HEK293T (cell line): ENCODE results near the gene HOPX.

ENCODE experiments used
- CTCF ChIA-PET: fragments of 350-600 bp; formaldehyde crosslinking; extraction: SDS; loops from one replicate; lab custom pipeline; 2021; ENCODE audit warnings: antibody characterized with exemption, inconsistent platforms; lab: Yijun Ruan, JAX
- POLR2A ChIA-PET: fragments of 350-600 bp; formaldehyde crosslinking; extraction: SDS; loops from one replicate; lab custom pipeline; 2020; ENCODE audit warnings: antibody characterized with exemption, inconsistent platforms; lab: Yijun Ruan, JAX
- DNase-seq: peaks from one replicate; pipeline ENCODE4 v3.0.0; 2012; ENCODE audit warnings: mixed read lengths; ENCODE audit errors: extremely low spot score
- ARNT ChIP-seq: fragments of 450-650 bp; IDR thresholded peaks from 2 replicates; pipeline ENCODE4 v1.6.1; 2017; ENCODE audit warnings: mild to moderate bottlenecking
- BHLHE40 ChIP-seq: fragments of 450-650 bp; IDR thresholded peaks from 2 replicates; pipeline ENCODE4 v1.6.1; 2016; ENCODE audit warnings: mild to moderate bottlenecking, moderate library complexity, borderline replicate concordance
- CTBP1 ChIP-seq: fragments of 450-650 bp; IDR thresholded peaks from 2 replicates; pipeline ENCODE4 v1.6.1; 2016; ENCODE audit warnings: borderline replicate concordance
- ELF4 ChIP-seq: fragments of 450-650 bp; IDR thresholded peaks from 2 replicates; pipeline ENCODE4 v1.6.1; 2017; ENCODE audit warnings: antibody characterized with exemption
- FOXA1 ChIP-seq: fragments of 450-650 bp; IDR thresholded peaks from 2 replicates; pipeline ENCODE4 v1.6.1; 2016; ENCODE audit warnings: mild to moderate bottlenecking
- FOXK2 ChIP-seq: fragments of 450-650 bp; IDR thresholded peaks from 2 replicates; pipeline ENCODE4 v1.6.1; 2016; ENCODE audit warnings: mild to moderate bottlenecking
- FOXM1 ChIP-seq: fragments of 450-650 bp; IDR thresholded peaks from 2 replicates; pipeline ENCODE4 v1.6.1; 2017; ENCODE audit warnings: mild to moderate bottlenecking, borderline replicate concordance
- HDGF ChIP-seq: fragments of 450-650 bp; IDR thresholded peaks from 2 replicates; pipeline ENCODE4 v1.6.1; 2017; ENCODE audit warnings: antibody characterized with exemption, borderline replicate concordance
- L3MBTL2 ChIP-seq: fragments of 450-650 bp; conservative IDR thresholded peaks from 2 replicates; pipeline ENCODE4 v1.6.1; 2016; ENCODE audit warnings: mild to moderate bottlenecking
- LEF1 ChIP-seq: fragments of 450-650 bp; IDR thresholded peaks from 2 replicates; pipeline ENCODE4 v1.6.1; 2017; ENCODE audit warnings: mild to moderate bottlenecking, borderline replicate concordance
- NFRKB ChIP-seq: fragments of 450-650 bp; IDR thresholded peaks from 2 replicates; pipeline ENCODE4 v1.6.1; 2016; ENCODE audit warnings: mild to moderate bottlenecking, moderate library complexity
- SP1 ChIP-seq: fragments of 450-650 bp; IDR thresholded peaks from 2 replicates; pipeline ENCODE4 v1.6.1; 2017
- SUZ12 ChIP-seq: fragments of 450-650 bp; IDR thresholded peaks from 2 replicates; pipeline ENCODE4 v1.6.1; 2016; ENCODE audit warnings: mild to moderate bottlenecking
- TARDBP ChIP-seq: fragments of 450-650 bp; IDR thresholded peaks from 2 replicates; pipeline ENCODE4 v1.6.1; 2016
- ZNF384 ChIP-seq: fragments of 450-650 bp; IDR thresholded peaks from 2 replicates; pipeline ENCODE4 v1.6.1; 2016
- TF ChIP-seq, protein P1 (sequence below): fragments of 450-650 bp; IDR thresholded peaks from 2 replicates; pipeline ENCODE4 v1.6.1; 2016

HOPX gene

DNA sequence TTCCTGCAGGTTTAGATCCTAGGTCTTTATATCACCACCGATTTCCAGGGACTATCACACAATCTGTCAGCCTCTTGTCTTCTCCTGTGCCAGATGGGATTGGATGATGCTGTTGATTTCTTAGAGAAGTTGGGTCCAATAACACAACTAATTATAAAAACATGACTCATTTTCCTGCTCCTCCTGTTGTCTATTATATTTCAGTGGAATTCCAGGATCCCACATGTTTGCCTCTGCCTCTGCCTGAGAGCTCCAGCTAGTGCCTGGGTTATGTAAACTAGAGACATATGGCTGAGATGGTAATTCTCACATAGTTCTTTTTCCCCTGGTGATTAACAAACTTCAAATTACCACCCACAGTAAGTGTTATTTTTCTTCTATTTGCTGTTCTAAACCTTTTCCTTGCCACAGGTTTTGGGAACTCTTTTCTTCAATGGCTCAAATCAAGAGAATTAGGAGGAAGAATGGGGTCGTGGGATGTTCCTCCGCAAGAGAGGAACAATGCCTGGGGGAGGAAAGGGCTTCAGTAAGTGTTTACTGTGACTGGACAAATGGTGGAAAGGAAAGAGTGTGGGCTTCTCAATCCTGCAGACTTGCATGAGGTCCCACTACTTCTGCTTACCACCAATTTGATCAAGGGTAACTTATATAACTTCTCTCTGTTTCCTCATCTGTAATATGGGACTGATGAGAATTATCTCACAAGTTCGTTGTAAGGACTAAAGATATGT, 3.4 kb upstream of the HOPX start:
- no peak for TF ChIP-seq FOXM1
- no peak for TF ChIP-seq ARNT
- no peak for TF ChIP-seq TARDBP
- no peak for TF ChIP-seq SUZ12
- no peak for TF ChIP-seq CTBP1
- TF ChIP-seq LEF1: no peak
- TF ChIP-seq BHLHE40: no peak
- TF ChIP-seq HDGF: no peak
- TF ChIP-seq ZNF384: no peak
- ChIA-PET CTCF (no interaction called here), POLR2A (no interaction called here)
- no peak for DNase-seq

DNA sequence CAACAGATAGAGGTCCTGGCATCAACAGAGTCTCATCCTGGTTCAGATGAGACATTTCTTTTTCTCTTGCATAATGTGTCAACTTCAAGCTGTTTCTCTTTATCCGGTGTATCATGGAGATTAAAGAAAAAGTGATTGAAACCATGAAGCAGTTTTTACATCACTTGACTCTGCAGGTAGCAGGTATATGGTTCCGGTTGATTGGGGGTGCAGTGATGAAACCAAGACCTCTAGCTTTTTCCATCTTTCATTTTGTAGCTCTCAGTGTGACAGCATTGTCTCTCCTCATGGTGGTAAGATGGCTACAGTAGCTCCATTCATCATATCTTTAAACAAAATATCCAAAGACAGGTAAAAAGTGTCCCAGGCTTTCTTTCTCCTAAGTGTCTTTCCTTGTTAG, 2.4 kb upstream of the HOPX start:
- no peak for TF ChIP-seq SUZ12
- TF ChIP-seq BHLHE40: no peak
- no peak for TF ChIP-seq TARDBP
- TF ChIP-seq CTBP1: no peak
- no peak for TF ChIP-seq ARNT
- TF ChIP-seq ELF4: no peak
- no peak for TF ChIP-seq LEF1
- no peak for TF ChIP-seq FOXK2
- no peak for TF ChIP-seq FOXA1
- no peak for TF ChIP-seq ZNF384
- TF ChIP-seq SP1: no peak
- no peak for TF ChIP-seq FOXM1
- POLR2A ChIA-PET: no interaction called here
- CTCF ChIA-PET: no interaction called here
- no peak for DNase-seq

DNA sequence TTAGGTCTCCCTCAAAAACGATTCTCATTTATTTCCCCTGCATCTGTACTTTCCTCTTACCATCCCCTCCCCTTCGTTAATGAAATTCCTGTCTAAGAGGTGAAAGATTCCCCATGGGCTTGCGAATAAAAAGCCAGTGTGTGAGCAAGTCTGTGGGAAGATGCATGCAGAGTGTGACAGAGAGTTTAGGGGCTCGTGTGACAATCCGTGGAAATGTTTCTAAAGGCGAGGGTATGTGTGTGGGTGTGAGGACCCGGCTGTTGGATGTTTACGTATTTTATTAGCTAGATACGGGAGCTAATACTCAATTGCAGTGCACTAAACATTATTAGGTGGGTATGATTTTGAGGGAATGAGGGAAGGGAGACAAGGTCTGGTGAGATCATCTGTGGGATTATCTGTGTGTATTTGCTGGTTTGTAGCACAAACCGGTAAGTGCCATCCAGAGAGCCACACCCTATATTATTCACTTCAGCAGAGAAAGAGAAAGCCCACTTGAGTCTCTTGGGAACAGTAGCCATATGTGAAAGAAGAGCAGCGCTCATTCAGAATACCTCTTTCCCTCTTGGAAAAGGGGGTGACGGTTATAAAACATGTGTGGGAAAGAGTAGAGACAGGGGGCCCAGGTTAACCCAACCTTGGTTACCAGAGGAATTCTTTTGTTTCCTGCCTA, 893 bp upstream of the HOPX start:
- ChIA-PET CTCF (no interaction called here), POLR2A (no interaction called here)
- DNase-seq: no peak
- TF ChIP-seq FOXM1: no peak
- TF ChIP-seq CTBP1: no peak
- TF ChIP-seq HDGF: no peak
- TF ChIP-seq BHLHE40: no peak
- TF ChIP-seq LEF1: no peak
- TF ChIP-seq L3MBTL2: no peak
- no peak for TF ChIP-seq ZNF384
- TF ChIP-seq, protein P1, sequence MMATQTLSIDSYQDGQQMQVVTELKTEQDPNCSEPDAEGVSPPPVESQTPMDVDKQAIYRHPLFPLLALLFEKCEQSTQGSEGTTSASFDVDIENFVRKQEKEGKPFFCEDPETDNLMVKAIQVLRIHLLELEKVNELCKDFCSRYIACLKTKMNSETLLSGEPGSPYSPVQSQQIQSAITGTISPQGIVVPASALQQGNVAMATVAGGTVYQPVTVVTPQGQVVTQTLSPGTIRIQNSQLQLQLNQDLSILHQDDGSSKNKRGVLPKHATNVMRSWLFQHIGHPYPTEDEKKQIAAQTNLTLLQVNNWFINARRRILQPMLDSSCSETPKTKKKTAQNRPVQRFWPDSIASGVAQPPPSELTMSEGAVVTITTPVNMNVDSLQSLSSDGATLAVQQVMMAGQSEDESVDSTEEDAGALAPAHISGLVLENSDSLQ: no peak
- no peak for TF ChIP-seq FOXK2
- no peak for TF ChIP-seq TARDBP
- no peak for TF ChIP-seq SP1

DNA sequence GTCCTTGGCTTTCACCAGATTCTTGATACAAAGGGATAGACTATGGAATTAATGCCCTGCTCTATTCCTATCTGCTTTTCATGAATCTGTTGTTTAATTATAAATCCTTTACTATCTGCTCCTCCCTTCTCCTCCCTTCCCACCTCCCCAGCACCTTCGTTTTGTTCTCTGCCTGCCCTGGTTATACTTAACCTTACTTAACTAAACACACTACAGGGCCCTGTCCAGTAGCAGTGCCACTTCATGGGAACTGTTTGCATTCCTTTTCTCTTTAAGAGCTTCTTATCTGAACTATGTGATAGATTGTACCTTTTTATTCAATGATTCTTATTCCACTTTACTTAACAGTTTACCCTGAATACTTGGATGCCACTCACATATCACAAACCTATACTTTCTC, 830 bp downstream of the HOPX start:
- no peak for DNase-seq
- POLR2A ChIA-PET: no interaction called here
- CTCF ChIA-PET: no interaction called here
- TF ChIP-seq LEF1: no peak
- no peak for TF ChIP-seq BHLHE40
- no peak for TF ChIP-seq ARNT
- no peak for TF ChIP-seq CTBP1
- no peak for TF ChIP-seq L3MBTL2
- no peak for TF ChIP-seq FOXA1
- no peak for TF ChIP-seq HDGF
- no peak for TF ChIP-seq TARDBP
- no peak for TF ChIP-seq ZNF384
- TF ChIP-seq FOXM1: no peak

DNA sequence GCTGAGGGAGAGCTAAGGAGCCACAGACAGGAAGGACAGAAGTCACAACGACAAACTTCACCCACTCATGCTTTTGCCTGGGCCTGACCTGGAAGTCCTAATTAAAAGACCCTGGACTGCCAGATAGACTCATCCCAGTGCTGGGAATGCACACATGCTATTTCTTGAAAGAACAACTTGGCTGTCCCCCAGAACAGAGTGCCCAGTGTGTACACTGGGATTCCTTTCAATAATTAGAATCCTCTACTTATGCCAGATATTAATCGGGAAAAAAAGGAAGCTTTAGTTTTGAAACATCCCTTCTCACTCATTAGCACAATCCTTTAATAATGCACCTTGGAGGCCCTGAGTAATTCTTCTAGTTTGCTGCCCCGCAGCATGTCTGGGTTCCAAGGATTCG, 3.4 kb downstream of the HOPX start:
- DNase-seq: no peak
- TF ChIP-seq NFRKB (no peak), CTBP1 (no peak), FOXA1 (no peak), FOXM1 (no peak), ARNT (no peak), LEF1 (no peak), ELF4 (no peak)
- CTCF ChIA-PET: no interaction called here
- POLR2A ChIA-PET: no interaction called here

DNA sequence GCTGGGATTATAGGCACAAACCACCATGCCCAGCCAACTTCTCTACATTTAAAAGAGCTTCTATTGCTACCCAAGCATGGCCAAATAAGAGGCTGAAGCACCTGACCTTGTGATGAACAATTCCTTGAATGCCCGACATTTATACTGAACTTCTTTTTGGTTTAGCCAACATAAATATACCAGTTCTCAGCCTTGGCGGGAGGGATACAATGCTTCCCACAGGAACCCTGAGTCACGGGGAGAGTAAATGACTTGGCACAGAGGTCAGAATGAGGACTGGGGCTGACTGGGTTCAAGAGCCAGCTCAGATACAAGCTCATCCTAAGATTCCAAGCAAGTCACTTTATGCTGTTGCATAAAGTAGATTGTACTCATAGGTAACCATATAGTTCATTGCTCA, 6.1 kb downstream of the HOPX start:
- ChIA-PET POLR2A (no interaction called here), CTCF (interaction anchor here (0.6 kb wide), 1 partner anchor 145 kb away, joined by 6 read pairs; a partner anchor contains a TSS)
- TF ChIP-seq FOXM1 (no peak), ELF4 (no peak), FOXA1 (no peak), L3MBTL2 (no peak), HDGF (no peak), LEF1 (no peak), FOXK2 (no peak), SP1 (no peak), BHLHE40 (no peak), TARDBP (no peak), NFRKB (no peak), SUZ12 (no peak), ARNT (no peak), CTBP1 (no peak), ZNF384 (no peak)
- TF ChIP-seq, protein P1: no peak
- DNase-seq: no peak
